IPS DF 4.7 (cell line): ENCODE results near the gene ALS2CL.
"Not testable (repeated sequence)": the region's sequence is repeated elsewhere in the genome, so short reads cannot be mapped to it uniquely, and the experiment has no call there.

Source experiments
- DNase-seq: peaks from one replicate; pipeline ENCODE4 v3.0.0-alpha.2; 2013; ENCODE audit warnings: low spot score; ENCODE audit errors: extremely low read depth

ALS2CL gene

DNA sequence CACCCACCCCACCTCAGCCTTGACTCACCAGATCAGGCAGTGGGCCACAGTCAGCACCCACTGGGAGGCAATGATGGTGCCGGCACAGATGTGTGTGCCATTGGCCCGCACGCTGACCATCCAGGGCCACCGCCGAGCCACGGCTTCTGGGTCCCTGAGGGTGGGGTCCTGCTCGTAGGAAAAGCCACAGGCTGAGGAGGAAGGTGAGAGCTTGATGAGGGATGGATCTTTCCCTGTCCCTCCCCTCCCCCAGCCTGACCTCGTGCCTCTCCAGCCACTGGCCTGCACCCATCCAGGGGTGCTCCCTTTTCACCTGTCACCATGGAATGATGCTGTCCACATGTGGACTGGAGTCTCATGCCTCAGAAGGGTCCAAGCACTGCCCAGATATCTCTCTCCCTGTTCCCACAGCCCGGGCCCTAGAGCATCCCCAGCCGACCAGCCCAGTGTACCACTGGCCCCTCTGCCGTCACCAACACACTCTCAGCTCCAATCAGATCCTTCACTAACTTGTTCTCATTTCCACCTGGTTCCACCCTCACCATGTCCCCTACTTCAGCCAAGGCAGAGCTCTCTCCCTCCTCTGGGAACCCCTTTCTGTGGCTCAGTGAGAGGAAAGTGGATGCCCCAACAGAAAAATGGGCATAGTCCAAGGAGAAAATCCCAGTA, 22.2 kb upstream of the ALS2CL start:
- DNase-seq: no peak

DNA sequence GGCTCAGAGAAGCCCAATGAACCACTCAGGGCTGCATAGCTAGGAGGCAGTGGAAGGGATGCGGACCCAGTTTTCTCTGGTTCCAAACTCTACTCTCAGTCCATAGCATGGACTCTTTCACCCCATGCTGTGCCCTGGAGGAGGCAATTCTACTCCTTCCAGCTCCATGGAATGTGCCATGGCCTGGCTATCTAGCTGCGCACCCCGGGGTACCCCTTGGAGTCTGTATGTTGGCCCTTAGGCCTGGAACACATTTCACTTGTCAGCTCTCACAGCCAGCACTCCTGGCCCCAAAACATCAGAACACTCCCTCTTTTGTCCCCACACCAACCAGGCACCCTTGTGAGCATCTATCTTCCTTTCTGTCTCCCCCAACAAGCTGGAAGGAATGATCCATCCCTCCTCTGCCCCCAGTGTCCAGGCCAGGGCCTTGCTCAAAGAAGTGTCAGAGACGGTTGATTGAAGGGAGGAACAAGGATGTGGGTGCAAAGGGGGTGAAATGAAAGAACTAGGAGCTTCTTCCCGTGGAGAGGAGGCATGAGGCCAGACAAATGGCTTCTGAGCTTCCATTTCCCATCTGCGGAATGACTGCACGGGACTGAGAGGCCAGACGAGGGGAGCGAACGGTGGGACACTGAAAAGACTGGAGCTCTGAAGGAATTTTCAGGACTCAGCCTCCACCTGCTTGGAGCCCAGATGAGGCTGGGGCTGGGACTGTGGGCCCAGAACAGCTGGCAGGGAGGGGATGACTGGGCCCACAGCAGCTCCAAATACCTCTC, 21.4 kb upstream of the ALS2CL start:
- no peak for DNase-seq

DNA sequence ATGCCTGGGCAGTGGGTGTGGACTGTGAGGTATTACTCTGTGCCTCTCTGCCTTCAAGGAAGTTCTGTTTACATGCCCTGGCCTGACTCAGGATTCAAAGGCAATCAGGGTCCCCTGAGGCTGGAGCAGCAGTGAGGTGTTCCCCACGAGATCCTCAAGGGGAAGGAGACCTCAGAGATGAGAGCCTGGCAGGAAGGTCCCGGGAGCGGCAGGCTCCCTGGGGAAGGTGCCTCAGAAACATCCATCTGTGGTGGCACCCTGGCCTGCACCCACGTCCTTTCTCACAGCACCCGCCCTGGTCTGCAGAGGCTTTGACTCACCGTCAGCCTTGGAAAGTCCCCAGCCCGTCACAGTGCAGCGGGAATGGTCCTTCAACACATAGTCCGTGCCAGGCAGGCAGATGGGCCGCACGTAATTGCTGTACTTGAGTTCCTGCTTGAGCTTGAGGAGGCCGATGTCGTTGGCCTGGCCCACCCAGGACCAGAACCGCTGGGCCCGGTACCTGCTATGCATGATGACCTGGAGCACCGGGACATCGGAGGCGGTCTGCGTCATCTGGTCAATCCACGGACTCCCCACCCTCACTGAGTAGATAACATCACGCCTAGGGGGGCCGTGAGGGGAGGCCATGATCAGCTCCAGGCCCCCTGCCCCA, 20.5 kb upstream of the ALS2CL start:
- DNase-seq: no peak

DNA sequence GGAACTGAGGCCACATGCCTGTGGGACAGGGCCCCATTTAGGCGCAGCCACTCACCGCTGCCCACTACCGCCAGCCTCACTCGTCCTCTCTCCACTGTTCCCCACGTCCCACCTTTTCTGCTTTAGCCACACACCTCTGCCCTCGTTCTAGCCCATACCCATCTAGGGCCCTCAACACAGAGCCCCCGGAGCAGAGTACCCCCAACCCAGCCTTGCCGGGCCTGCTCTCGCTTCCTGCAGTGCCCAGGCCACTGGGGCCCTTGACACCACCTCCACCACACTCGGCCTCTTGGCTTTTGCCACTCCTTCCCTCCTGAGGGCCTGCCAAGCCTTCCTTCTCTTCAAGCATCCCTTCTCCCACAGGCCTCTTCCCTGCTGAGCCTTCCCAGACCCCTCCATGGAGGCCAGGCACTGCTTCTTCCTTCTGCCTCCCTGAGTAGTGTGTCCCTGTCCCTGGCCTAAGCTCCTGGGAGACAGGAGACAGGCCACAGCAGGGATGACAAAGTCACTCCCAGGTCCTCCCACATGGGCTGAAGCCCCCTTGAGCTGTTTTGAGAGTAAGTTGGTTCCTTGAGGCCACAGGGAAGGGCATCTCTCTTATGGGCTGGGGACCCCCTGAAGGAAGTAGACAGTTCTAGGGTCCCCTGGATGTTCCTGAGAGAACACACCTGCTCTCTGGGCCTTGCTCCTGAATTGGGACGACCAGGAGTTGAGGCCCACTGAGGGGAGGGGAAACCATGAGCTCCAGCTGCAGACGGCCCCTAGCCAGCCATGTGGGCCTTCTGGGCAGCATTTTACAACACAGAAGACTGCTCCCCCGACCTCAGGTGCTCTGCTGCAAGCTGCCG, 19.8 kb upstream of the ALS2CL start:
- no peak for DNase-seq

DNA sequence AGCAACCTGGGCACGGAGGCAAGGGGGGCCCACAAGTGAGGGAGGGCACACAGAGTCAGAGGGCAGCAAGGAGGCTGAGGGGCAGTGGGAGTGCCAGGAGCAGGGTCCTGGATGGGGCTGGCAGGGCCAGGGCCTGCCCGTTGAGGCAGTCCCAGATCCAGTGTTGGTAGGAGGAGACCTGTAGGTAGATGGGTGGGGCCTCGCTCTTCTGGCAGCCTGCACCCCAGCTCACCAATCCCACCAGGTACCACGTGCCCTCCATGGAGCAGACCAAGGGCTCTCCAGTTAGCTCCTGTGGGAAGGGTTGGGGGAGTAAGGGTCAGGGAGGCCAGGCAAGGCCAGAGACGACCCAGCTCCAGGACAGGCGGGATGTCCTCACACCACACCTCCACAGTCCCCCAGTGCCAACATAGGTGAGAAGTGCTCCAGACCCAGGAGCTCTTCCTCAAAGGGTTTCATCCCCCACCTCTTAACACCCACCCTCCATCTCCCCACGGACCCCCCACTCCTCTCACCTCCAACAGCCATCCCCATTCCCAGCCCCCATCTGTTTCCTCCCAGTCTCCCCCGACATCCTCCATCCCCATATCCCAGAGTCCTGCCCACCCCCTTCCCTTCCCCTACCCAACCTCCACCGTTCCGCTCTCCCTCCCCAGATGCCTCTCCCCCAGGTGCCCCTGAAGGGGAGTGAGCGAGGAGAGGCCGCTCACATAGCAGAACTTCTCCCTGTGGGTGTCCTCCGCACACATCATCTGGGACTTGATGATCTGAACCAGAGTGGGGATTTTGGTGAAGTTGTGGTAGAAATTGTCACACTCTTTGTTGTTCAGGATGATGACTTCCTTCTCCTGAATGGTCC, 18.9 kb upstream of the ALS2CL start:
- DNase-seq: no peak

DNA sequence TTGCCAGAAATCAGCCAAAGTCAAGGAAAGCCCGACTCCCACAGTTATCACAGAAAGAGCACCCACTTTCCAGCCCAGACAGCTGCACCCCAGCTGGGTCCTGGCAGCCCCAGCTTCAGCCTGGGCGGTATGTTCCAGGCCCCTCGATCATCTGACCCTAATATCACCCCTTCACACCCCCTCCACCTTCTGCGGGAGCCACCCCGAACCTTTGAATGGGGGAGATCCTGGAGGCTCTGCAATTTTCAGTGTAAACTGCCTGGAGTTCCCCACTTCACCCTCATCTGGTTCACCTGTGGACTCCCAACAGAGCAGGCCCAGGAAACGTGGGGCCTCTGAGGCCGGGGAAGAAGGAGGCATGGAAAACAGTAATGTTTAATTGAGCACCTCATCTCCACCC, 18.3 kb upstream of the ALS2CL start:
- no peak for DNase-seq

DNA sequence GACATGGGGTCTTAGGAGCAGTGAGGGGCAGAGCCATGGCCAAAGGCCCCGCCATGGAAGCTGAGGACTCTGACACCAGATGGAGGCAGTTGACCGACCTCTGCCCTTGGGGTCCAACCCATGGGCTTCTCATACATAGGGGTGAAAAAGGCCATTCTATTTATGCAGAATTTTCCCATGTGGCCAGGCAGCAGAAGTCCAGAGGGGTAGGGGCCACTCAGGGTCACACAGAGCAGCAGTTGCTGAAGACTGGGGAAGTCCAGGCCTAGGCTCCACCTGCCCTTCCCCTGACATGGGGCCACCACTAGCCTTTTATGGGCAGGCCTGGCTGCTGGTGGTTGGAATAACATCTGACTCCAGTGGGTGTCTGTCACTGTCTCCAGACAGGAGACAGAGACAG, 17.8 kb upstream of the ALS2CL start:
- DNase-seq: no peak

DNA sequence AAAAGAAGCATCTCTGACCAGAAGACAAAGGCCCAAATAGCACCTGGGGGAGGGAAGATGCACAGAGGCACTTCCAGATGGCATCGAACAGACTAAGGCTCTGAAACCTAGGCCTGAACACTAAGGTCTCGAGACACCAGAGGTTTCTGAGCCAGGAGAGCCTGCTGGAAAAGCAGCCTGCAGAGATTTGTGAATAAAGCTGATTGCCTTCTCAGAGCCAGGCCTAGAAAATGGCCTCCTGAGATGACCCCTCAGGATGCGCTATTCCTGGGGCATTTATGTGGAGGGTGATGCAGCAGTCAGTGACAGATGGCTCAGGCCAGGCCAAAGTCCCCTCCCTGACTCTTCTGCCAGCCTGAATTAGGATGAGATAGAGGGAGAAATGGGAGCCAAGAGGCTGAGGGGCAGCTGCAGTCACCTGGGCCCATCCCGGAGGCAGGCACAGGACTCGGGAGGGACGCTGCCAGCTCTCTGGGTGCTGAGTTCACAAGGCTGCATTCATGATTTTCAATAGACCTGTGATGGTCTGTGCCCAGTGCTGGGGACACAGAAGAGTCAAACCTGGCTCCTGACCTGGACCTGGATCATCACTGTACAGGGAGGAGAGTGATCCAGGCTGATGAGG, 17.3 kb upstream of the ALS2CL start:
- DNase-seq: no peak

DNA sequence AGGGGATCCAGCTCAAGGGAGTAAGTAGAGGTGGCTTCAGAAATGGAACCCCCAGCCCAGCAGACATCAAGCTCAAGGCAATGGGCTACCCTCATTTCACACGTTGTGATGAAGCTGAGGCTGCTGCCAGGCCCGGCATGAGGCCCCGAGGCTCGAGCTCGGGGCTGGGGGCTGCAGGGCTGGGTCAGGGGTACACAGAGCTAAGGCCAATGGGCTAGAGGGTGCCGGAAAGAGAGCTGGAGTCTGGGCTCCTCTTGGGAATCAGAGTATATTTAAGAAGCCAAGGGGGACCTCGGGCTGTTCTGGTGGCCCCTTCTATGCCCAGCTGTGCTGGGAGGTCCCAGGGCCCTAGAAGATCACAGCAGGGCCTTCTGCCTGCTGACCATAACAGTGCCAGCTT, 16.8 kb upstream of the ALS2CL start:
- DNase-seq: no peak

DNA sequence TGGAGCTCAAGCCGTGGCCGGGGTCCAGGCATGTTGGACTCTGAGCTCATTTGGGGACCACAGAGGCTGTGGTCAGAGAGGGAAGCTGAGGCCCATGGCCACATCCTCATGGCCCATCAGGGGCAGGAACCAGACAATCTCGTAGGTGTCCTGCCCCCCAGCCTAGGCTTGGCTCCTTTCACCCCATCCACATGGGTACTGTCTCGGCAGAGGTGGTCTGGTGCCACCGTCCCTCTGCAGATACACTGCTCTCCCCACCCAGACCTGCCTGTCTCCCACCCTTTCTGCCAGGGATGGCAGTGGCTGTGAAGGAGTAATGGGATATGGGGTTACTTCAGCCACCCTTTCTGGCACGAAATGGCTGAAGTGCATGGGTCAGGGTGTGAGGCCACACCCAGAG, 16.2 kb upstream of the ALS2CL start:
- no peak for DNase-seq

DNA sequence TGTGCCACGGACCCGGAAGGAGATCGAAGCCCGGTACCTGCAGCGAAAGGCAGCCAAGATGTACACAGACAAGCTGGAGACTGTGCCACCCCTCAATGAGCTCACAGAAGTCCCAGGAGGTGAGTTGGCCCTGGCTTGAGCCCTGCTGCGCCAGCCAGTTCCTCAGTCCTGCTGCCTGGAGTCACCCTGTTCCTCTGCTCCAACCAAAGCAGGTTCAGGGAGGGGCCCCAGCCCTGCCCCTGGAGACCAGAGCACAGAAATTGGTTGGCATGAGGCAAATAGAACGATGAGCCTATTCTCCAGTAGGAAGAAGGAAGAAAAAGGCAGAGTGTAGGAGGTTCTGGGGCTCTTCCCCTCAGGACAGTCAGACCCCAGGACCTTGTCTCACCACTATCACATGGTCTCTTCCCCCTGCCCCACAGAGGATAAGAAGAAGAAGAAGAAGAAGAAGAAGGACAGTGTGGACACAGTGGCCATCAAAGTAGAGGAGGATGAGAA, 15.7 kb upstream of the ALS2CL start:
- no peak for DNase-seq

DNA sequence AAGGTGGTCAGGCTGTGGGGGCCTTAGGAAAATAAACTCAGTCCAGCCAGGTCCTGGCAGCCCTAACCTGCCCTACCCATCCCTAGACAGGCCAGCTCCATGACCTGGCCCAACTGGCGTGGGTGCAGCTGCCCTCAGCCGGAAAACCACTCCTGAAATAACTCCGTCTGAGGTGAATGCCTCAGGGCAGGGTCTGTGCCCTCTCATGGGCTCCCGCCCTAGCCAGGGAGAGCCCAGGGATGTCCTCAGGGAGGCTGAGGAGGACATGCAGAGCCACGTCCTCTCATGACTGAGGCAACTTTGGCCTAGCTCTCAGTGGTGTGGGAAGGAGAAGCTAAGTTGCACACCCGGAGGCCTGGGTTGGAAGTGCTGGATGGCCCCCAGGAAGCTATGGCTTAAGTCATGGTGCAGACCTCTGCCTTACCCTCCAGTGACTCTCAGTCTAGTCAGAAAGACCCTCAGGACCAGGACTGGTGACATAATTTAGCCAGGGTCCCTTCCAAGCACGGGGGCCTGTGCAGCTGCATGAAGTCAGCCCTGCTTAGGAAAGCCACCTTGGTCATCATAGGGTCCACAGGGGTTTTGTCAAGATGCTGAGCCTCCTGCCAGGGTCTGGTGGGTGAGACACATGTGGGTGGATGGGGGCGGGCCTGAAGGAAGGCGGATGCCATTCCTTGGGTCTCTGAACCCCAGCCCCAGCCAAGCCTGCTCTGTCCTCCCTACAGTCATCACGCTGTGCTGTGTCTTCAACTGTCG, 15.1 kb upstream of the ALS2CL start:
- no peak for DNase-seq

DNA sequence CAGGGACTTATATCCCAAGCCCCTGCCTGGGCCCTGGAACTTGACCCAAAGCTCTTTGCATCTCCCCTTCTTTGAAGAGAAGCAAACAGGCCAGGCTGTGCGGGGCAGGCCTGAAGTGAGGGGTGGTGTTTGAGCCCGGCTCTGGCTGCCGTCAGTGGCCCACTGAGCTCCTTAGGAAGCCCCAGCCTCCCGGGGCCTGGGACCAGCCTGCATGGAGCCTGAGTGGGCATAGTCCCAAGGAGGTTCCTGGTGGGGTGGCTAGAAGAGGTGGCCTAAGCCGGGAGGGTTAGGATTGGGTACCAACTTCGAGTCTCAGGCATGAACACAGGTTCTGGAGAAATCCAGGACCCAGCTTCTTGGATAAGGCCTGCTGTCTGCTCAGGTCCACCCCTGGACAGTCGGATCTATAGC, 14.1 kb upstream of the ALS2CL start:
- DNase-seq: no peak

DNA sequence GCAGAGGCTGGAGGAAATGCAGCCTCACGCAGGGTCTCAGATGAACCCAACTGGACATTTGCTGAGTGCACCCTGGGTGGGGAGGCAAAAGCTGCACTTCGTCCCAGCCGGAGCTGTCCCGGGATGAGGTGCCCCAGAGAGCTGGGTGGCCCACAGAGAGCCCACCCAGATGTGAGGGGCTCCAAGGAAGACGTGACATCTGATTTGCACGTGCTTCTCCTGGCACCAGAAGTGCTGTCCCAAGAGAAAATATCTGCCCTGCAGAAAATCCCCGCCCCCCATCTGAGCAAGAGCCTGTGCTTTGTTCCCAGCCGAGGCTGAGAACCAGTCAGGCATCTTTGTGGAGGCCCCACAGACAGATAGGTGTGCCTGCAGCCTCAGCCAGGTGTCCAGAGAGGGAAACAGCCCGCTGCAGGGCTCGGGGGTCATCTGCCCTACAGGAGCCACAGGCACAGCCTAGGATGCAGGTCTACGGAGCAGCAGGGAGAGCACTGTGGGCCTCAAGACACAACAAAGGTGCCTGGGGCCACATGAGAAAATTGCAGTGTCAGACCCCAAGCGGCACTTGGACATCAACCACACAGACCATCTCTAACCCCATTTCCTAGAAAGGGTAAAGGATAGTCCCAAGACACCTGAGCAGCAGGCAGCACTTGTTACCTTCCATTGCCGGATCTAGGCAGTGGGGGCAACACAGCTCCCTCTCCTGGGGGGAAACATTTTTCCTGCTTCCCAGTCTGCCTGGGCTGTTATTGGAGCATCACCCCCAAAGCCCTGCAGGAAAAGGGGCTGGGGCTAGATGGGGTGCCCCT, 13.5 kb upstream of the ALS2CL start:
- DNase-seq: no peak

DNA sequence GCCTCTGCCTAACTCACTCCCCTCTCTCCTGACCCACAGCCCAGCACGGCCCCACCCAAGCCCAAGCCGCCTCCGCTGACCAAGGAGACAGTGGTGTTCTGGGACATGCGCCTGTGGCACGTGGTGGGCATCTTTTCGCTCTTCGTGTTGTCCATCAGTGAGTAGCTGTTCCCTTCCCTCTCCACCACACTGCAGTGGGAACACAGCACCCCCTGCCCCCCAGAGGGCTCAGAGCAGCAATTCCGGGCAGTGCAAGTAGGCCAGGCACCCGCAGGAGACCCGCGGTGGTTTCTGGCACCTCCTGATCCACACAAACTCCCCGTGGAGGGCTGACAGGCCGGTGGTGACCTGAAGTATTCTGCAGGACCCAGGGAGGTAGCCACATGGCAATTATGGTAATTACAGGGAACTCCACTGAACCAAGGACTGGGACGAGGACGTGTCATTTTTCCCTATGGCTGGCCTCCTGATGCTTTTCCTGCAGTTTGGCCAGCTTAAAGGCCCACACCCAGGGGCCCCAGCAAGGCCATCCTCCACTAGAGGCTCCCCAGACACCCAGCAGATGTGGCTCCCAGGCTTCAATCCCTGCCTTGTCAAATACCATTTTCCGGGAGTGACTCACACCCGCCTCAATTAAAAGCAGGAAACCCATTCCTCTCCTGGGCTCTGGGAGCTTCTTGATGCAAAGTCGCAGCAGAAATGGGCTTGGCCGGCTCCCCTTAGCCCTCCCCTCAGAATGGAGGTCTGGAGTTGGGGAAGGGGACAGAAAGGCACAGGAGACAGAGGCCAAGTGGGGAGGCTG, 12.5 kb upstream of the ALS2CL start:
- no peak for DNase-seq

DNA sequence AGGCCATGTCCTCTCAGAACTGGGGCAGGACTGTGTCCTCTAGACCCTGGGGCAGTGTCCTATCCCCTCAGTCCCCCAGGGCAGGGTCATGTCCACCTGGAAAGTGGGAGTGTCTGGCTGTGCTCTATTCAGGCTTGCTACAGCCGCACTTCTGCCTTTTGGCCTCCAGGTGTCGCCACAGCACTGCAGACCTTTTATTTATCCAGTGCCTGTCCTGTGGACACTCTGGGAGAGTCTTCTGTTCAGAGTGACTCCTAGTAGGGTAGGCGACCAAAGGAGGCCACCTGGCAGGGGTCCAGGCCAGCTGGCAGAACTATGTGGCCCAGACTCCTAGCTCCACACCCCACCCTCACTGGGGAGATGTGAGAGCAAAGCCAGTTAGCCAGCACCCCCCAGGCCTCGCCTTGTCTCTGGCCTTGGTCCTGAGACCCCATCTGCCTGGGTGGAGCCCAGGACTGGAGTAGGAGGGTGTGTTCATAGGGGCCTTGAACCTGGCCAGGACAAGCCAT, 11.6 kb upstream of the ALS2CL start:
- DNase-seq: no peak

DNA sequence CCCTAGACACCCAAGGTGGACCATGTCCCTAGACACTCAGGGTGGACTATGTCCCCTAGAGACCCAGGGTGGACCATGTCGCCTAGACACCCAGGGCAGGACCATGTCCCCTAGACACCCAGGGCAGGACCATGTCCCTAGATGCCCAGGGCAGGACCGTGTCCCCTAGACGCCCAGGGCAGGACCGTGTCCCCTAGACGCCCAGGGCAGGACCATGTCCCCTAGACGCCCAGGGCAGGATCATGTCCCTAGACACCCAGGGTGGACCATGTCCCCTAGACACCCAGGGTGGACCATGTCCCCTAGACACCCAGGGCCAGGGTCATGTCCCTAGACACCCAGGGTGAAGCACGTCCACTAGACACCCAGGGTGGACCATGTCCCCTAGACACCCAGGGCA, 10.9 kb upstream of the ALS2CL start:
- not testable (repeated sequence) for DNase-seq
